ES-I3 (cell line): Measurements from ENCODE around the gene RCOR2.

Experiments used
- H3K36me3 ChIP-seq: 2 replicates; pipeline ENCODE4 v1.6.1; 2013; ENCODE audit warnings: mild to moderate bottlenecking, low read length, control low read depth, moderate library complexity; ENCODE audit not compliant: insufficient read depth
- H3K4me1 ChIP-seq: 2 replicates; pipeline ENCODE4 v1.6.1; 2013; ENCODE audit warnings: mild to moderate bottlenecking, control low read depth, low read length; ENCODE audit not compliant: insufficient read depth
- H3K9ac ChIP-seq: 2 replicates; pipeline ENCODE4 v1.6.1; 2013; ENCODE audit warnings: low read depth, mild to moderate bottlenecking, low read length, moderate library complexity
- H3K9me3 ChIP-seq: 2 replicates; pipeline ENCODE4 v1.6.1; 2013; ENCODE audit warnings: mild to moderate bottlenecking, low read length, moderate library complexity; ENCODE audit not compliant: control insufficient read depth, insufficient read depth

Gene RCOR2

DNA sequence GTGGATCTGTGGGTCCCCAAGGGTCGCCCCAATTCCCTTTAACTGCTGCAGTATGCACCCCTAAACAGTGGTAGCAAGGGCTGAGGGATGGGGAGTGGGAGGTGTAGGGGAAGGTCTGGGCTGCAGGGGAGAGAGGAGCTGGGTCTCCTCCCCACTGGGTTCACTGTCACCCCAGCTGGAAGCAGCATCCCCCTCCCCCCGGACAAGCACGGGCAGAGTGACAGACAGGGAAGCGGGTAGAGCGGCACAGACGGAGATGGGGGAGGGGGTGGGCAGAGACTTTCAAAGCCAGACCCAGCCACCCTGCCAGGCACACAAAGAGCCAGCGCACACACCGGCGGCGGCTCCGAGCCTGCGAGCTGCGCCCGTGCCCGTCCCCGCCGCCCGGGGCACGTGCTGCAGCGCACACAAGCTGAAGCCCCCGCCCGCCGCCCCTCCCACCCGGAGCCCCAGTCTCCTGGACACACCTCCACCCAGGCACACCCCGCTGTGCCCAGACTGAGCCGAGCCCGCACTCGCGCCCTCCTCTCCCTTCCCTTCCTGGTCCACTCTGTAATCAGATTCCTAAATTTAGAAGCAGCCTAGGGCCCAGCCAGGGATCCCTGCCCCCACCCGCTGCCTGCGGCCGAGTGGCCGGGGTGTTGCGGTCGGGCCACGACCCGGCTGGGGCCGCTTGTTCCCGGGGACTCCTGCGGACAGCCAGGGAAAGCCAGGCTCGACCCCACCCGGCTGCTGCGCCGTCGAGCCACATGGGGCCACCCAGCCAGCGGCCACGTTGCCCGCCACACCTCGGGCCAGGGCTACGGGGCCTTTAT lies 935 bp upstream of the RCOR2 start:
- Histone ChIP-seq H3K36me3 (no peaks in the 10 kb centered on the region), H3K9ac (peak overlapping the region; percentile 83), H3K4me1 (peaks cover 8% of the 10 kb centered on the region; the same call in 1 of the 2 replicates), H3K9me3 (no peaks in the 10 kb centered on the region)

DNA sequence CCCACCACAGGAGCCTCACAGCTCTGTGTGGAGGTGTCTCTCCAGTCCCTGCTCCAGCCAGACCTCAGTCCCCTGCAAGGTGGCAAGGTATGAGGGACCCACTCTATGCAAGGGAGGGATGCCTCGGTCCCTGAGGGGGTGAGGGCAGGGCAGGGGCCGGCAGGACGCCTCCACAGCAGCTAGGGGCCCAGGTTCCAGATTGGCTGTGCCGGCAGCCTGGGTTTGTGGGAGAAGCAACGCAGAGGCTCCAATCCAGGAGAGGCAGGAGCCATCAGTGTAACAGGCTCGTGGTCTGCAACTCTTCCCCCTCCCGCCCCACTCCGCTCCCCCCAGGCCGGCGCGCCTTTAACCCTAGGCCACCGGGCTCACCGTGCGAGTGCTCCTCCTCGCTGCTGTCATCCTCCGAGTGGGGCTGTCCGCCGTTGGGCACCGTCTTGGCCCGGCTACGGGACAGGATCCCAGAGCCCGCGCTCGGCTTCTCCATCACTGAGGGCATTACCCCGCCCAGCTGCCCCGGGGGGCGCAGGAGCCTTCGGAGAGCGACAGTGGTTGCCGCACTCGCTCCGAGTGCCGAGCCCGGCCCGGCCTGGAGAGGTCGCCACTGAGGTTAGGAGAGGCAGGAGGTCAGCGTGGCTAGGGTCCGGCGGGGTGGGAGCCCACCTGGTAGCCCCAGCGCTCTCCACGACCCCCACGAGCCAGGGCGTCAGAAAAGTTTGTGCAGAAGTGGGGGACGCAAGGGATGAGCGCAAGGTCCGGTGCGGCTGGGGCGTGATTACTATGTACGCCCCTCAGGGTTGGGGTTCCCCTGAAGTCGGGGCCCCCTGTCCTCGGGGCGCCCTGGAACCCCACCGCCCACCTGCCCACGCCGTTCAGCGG lies 765 bp downstream of the RCOR2 start:
- H3K9ac ChIP-seq: peak overlapping the region; percentile 80
- H3K36me3 ChIP-seq: no peaks in the 10 kb centered on the region; the same call in 1 of the 2 replicates
- H3K9me3 ChIP-seq: no peaks in the 10 kb centered on the region
- peaks cover 5% of the 10 kb centered on the region; the same call in 1 of the 2 replicates for H3K4me1 ChIP-seq

DNA sequence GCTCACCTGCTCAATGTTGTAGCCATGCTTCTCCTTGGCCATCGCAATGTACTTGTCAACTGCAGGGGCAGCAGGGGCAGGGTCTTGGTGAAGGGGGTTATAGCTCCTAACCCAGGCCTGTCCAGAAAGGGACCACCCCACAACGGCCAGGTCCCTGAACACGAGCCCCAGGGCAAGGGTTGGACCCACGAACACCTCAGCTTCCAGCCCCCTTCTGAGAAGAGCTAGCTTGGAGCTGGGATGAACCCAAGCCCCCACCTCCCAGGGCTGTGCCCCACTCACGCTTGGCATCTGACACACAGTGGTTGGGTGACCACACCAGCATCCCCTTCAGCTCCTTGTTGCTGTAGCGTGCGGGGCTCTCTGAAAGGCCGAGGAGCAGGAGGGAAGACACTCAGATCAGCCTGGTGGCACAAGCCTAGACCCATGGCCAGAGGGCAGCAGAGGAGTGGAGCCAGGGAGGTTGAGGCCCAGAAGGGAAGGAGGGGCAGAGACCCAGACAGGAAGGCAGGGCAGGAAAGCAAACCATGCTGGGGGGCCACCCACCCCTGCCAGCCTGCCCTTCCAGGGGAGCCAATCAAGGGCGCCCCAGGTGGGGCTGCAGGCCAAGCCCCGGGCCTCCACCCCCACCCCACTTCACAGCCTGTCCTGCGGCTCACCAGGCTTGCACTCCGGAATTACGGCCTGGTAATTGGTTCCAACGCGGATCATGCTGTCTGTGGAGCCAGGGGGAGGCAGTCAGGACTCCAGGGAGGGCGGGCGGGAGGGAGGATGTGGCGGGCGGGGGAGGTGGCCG lies 1.9 kb downstream of the RCOR2 start:
- Histone ChIP-seq H3K9ac (no peak overlapping the region), H3K9me3 (no peaks in the 10 kb centered on the region), H3K4me1 (peaks cover 13% of the 10 kb centered on the region; the same call in 1 of the 2 replicates), H3K36me3 (no peaks in the 10 kb centered on the region; the same call in 1 of the 2 replicates)

DNA sequence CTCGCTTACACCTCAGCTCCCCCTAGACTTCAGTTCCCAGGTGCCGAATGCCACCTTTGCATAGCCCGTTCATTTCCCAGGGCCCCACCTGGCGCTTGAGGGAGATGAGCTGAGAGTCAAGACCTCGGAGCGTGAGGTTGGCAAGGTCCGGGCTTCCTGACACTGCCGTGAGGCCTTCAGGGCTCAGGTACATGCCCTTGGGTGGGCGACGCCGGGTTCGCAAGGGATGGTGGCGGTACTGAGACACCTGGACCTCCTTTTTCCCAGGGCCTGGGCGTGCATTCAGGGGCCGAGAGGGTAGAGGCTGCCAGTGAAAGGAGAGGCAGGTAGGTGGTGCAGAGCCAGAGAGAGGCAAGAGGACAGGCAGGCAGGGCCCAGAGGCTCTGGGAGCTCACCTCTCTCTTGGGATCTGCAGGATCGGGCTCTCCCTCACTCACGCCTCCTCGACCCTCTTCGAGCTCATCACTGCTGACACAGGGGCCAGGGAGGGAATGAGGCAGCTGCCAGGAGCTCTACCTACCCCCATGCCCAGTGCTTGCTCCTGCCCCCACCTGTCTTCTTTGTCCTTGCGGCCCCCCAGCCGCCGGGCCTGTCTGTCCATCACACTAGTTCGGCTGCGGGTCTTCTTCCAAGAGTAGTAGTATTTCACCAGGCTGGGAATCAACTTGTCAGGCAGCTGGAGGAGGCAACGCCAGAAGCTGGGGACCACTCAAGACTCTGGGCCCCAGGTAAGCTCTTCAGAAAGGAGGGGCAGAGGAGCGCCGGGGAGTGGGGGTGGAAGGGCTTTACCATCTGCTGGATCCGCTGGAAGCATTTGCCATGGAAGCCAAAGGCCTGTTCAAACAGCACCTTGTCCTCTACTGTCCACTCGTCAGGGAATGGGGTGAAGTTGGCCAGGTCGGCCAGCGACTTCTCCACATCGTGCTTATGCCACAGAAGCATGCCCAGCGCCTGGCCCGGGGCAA lies 2.8 kb downstream of the RCOR2 start:
- Histone ChIP-seq H3K4me1 (peaks cover 21% of the 10 kb centered on the region; the same call in 1 of the 2 replicates), H3K36me3 (no peaks in the 10 kb centered on the region; the same call in 1 of the 2 replicates), H3K9me3 (no peaks in the 10 kb centered on the region), H3K9ac (no peak overlapping the region)

DNA sequence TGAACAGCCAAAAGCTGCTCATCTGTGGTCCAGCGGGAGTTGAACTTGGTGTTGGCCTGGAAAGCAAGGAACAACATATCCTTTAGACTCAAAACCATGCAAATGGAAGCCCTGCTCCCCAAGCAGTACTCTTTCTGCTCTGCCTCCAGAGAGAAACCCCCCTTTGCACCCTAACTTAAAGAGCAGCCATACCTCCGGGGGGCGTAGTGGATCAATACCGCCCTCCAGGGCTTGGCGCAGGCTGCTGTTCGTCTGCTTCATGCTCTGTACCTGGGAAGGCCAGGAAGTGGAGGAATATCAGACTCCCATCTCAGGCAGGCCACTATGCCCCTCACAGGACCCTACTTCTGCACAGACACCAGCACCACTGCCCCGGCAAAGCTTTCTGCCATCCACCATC lies 4.3 kb downstream of the RCOR2 start:
- H3K9me3 ChIP-seq: no peaks in the 10 kb centered on the region
- no peak overlapping the region for H3K9ac ChIP-seq
- peaks cover 4% of the 10 kb centered on the region; the same call in 1 of the 2 replicates for H3K36me3 ChIP-seq
- H3K4me1 ChIP-seq: peaks cover 36% of the 10 kb centered on the region; the same call in 1 of the 2 replicates

DNA sequence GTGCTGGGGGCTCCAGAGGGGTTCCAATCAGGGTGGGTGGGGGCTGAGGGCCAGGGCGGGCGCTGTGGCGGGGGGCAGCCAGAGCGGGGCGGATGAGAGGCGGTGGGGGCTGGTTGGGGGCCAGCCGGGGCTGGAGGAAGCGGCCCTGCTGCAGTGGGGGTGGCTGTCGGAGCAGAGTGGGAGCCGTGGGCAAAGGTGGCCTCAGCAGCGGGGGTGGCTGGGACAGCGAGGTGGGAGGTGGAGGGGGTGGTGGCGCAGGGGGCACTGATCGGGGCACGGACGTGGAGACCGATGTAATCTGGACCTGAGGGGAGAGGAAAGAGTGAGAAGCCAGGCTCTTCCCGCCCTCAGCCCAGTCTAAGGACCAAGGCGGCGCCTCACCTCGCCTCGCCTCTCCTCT lies 5.1 kb downstream of the RCOR2 start:
- Histone ChIP-seq H3K9ac (no peak overlapping the region), H3K4me1 (peaks cover 44% of the 10 kb centered on the region), H3K9me3 (no peaks in the 10 kb centered on the region), H3K36me3 (peaks cover 4% of the 10 kb centered on the region; the same call in 1 of the 2 replicates)

DNA sequence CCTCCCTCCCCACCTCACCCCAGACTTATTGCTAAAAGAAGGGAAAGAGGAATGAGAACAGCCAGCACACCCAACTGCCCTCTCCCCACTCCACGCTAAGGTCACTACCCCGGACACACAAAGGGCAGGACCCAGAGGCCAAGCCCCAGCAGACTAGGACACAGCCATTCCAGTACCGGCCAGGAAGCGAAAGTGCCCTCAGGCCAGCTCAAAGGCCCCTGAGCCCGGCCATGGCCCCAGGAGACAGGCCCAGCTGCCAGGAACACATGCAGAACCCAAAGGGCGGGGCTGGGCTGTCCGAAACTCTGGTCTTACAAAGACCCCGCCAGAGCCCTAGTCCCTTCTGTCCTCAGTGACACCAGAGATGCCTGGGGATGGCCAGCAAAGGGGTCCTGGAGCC lies 5.5 kb downstream of the RCOR2 start:
- no peak overlapping the region for H3K9ac ChIP-seq
- H3K4me1 ChIP-seq: peaks cover 46% of the 10 kb centered on the region
- peaks cover 4% of the 10 kb centered on the region; the same call in 1 of the 2 replicates for H3K36me3 ChIP-seq
- no peaks in the 10 kb centered on the region for H3K9me3 ChIP-seq

DNA sequence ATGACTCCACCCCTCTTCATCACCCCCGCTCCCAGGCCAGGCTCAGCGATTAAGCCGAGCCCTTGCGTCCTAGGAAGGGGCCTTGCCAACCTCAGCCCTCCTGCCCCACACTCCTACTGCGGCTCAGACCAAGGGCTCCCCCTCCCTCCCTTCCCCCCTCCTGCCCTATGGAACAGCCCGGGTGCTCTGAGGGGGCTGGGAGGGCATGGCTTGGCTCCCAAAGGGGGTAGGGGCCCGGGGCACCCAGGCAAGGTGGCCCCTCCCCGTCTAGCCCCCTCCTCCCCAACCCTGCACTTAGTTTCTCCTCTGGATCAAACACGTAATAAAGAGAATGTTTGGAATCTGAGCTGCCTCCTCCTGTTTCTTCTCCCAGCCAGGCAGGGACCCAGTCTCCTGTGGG lies 6.3 kb downstream of the RCOR2 start:
- H3K36me3 ChIP-seq: peaks cover 4% of the 10 kb centered on the region; the same call in 1 of the 2 replicates
- no peaks in the 10 kb centered on the region for H3K9me3 ChIP-seq
- H3K4me1 ChIP-seq: peaks cover 46% of the 10 kb centered on the region
- no peak overlapping the region for H3K9ac ChIP-seq

DNA sequence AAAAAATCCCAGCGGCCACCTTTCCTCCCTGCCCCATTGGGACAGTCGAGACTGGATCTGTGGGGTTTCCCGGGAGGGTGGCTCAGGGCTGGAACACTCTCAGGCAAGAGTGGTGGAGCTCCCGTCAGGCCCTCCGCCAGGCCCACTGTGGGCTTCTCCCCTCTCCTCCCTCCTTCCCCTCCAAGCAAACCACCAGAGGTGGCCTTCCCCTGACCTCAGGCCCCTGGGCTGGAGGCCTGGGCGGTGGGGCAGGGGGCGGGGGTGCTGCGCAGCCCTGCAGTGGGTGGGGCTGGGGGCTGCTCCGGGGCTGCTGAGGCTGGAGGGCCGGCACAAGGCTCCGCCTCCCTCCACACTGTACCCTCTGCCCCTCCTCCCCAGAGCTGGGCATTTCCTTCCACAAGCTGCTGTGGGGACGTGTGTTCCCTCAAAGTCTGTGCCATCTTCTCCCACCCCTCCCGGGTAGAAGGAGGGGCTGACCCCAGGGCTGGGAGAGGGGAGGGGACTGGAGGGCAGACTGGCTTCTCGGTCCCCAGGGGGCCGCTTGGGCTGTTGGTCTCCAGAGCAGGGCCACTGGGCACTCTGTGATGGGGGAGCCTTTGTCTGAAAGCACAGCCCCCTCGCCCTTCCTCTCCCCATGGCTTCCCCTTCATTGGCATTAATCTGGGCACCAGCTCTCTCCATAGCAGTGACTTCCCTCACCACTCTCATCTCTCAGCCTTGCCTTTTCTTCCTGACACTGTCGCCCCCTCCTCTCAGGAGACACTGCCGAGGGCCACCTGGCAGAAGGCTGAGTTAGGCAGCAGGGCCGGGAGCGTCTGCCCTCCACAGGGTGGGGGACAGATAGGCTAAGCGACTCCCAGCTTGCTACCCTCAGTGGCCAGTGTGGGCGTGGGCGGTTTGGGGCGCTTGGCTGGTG lies 7.1 kb downstream of the RCOR2 start:
- no peaks in the 10 kb centered on the region for H3K9me3 ChIP-seq
- H3K4me1 ChIP-seq: peaks cover 42% of the 10 kb centered on the region
- H3K36me3 ChIP-seq: peaks cover 4% of the 10 kb centered on the region; the same call in 1 of the 2 replicates
- no peak overlapping the region for H3K9ac ChIP-seq

DNA sequence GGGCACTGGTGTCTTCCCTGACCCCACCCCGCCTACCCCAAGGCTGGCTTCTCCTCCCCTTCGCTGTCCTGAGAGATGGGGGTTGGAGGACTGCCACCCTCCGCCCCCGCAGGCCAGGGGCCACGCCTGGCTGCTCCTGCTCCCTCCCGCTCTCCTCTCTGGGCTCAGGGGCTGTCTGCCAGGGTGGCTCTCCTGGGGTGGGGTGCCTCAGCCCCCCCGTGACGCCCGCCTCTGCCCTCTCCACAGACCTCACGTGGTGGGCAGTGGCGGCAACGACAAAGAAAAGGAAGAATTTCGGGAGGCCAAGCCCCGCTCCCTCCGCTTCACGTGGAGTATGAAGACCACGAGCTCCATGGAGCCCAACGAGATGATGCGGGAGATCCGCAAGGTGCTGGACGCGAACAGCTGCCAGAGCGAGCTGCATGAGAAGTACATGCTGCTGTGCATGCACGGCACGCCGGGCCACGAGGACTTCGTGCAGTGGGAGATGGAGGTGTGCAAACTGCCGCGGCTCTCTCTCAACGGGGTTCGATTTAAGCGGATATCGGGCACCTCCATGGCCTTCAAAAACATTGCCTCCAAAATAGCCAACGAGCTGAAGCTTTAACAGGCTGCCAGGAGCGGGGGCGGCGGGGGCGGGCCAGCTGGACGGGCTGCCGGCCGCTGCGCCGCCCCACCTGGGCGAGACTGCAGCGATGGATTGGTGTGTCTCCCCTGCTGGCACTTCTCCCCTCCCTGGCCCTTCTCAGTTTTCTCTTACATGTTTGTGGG lies 8.1 kb downstream of the RCOR2 start:
- Histone ChIP-seq H3K36me3 (peaks cover 4% of the 10 kb centered on the region; the same call in 1 of the 2 replicates), H3K4me1 (peaks cover 41% of the 10 kb centered on the region), H3K9ac (no peak overlapping the region; the same call in 1 of the 2 replicates), H3K9me3 (no peaks in the 10 kb centered on the region)

DNA sequence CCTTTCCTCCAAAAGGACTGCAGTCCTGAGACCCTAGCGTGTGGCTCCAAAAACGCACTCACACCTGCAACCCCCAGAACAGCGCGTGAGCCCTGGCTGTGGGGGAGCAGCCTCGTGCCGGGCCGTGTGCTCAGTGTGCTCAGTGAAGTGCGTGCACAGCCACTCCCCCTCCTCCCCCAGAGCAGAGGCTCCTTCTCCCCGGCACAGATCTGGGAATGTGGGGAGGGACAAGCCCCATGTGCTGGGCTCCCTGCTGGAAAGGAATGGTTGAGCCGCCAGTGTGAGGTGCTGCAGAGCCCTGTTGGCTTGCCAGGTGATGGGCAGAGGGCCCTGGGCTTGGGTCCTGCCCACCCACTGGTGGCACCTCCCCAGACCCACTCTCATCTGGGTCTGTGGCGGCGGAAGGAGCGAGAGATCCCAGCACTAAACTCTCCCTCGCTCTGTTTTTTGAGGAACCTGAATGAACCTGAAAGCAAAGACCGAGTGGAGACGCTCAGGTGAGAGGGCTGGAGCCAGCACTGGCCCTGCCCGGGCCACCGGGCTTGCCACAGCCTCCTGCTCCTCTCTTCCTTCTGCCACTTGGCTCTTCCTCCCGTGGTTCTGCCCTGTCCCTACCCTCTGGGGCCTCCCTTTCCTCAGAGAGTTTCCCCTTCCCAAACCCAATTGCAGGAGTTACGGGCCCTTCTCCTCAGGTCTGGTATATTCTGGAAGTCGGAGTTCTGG lies 9.0 kb downstream of the RCOR2 start:
- Histone ChIP-seq H3K4me1 (peaks cover 41% of the 10 kb centered on the region), H3K9ac (no peak overlapping the region), H3K36me3 (peaks cover 4% of the 10 kb centered on the region; the same call in 1 of the 2 replicates), H3K9me3 (no peaks in the 10 kb centered on the region)
